Jurkat, Clone E6-1 (cell line): ENCODE data around the gene ERV3-1. TPM values are rescaled to one million over a fixed set of nuclear protein-coding genes. Genes with fewer than 3 reads are reported as not detected.
A peak's percentile ranks its signal among the peaks of the same experiment; 100 is the strongest.
"Not testable (repeated sequence)": the region's sequence is repeated elsewhere in the genome, so short reads cannot be mapped to it uniquely, and the experiment has no call there.

Experiments used
- DNase-seq: peaks from one replicate; pipeline ENCODE4 v3.0.0-alpha.2; 2011; ENCODE audit warnings: low read depth, low spot score
- H3K4me3 ChIP-seq: 2 replicates; pipeline ENCODE4 v1.5.1; 2011; ENCODE audit warnings: mild to moderate bottlenecking, low read length, control low read depth, moderate library complexity
- polyA plus RNA-seq: library from polyadenylated mRNA; unstranded; fragments of >200 nt; gene quantifications from one replicate; pipeline ENCODE4 v1.2.1, GENCODE V29; 2012; ENCODE audit warnings: missing spikeins; ENCODE audit not compliant: insufficient read length, insufficient read depth

The ERV3-1 gene, protein sequence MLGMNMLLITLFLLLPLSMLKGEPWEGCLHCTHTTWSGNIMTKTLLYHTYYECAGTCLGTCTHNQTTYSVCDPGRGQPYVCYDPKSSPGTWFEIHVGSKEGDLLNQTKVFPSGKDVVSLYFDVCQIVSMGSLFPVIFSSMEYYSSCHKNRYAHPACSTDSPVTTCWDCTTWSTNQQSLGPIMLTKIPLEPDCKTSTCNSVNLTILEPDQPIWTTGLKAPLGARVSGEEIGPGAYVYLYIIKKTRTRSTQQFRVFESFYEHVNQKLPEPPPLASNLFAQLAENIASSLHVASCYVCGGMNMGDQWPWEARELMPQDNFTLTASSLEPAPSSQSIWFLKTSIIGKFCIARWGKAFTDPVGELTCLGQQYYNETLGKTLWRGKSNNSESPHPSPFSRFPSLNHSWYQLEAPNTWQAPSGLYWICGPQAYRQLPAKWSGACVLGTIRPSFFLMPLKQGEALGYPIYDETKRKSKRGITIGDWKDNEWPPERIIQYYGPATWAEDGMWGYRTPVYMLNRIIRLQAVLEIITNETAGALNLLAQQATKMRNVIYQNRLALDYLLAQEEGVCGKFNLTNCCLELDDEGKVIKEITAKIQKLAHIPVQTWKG
- polyA plus RNA-seq: 7.2 TPM

GRCh38 chr7:65006094-65006992, at the start of gene ERV3-1:
Gene ERV3-1, minus strand, starts transcription at chr7:65006687. Its CDS starts 13,661 bp downstream, at chr7:64993026.
- peak; percentile 98 for DNase-seq
- H3K4me3 ChIP-seq: peak within 1 kb of the TSS; percentile 85

- H3K4me3 ChIP-seq, DNase-seq: not testable (repeated sequence)
These were observed 49.3 kb upstream of the ERV3-1 start for GRCh38 chr7:65055786-65056185.

DNA sequence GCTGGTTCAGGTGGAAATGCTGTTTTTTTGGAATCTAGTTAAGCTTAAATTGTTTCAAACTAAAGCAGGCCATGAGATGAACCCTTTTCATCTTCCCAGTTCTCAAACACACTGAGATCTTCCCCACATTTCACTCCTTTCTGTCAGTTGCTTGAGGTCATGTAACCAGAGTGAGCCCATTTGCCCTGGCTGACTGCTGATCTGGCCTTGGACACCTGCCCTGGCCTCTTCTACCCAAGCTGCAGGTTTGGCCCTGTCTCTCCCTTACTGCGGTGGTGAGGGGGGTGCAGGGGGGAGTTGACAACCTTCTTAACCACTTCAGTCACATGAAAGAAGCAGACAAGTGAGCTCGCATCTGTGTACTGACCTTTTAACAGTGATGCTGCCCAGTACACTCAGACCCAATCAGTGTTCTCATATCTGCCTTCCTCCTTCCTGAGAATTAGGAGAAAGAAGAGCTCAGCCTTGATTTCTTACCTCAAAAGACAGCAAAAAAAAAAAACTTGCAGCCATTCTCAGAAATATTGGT, 48.0 kb upstream of the ERV3-1 start:
- not testable (repeated sequence) for DNase-seq, H3K4me3 ChIP-seq

DNA sequence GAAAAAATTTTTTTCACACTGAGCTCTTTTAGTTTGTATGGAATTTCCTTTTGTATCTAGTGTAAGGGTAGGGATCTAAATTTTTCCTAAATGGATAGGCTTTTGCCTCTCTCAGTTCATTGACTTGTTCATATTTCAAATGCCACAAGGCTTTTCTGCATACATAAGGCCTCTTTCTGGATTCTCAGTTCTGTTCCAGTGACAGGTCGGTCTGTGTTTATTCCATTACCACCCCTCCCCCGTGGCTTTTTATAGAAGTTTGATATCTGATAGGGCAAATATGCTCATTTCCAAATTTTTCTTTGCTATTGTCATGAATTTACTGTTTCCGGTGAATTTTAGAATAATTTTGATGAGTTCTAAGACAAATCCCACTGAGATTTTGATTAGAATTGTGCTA, 45.2 kb upstream of the ERV3-1 start:
- H3K4me3 ChIP-seq, DNase-seq: not testable (repeated sequence)

- not testable (repeated sequence) for DNase-seq, H3K4me3 ChIP-seq
These were observed 44.7 kb upstream of the ERV3-1 start for GRCh38 chr7:65051139-65051538.

DNA sequence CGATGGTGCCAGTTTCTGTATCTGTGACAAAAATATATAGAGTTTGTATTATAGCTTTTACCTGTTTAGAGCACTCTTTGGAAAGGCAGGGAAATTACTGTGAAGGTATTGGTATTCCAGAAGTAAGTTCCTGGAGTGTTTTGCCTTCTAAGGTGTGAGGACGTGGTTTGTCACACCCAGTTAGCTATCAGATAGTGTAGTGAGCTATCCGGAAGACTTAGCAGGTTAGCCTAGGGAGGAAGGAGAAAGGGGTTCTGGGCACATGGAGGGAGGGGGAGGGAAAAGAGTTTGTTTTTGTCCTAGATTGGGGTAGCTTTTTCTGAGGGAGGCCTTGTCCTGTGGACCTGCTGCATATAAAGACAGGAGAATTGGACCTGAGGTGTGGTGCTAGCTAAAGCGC, 39.8 kb upstream of the ERV3-1 start:
- not testable (repeated sequence) for DNase-seq, H3K4me3 ChIP-seq

DNA sequence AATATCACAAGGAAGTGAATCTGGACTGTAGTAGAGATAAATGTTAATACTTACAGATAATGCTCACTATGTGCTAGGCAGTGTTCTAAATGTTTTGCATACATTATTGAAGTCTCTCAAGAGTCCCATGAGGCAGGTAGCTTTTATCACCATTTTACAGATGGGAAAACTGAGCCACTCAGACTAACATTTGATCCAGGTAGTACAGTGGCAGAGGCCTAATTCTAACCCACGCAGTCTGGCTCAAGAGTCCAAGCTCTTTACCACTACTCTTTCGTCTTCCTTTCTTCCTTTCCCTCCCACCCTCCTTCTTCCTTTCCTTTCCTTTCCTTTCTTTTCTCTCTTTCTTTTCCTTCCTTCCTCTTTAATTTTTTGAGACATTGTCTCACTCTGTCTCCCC, 39.1 kb upstream of the ERV3-1 start:
- not testable (repeated sequence) for H3K4me3 ChIP-seq, DNase-seq

DNA sequence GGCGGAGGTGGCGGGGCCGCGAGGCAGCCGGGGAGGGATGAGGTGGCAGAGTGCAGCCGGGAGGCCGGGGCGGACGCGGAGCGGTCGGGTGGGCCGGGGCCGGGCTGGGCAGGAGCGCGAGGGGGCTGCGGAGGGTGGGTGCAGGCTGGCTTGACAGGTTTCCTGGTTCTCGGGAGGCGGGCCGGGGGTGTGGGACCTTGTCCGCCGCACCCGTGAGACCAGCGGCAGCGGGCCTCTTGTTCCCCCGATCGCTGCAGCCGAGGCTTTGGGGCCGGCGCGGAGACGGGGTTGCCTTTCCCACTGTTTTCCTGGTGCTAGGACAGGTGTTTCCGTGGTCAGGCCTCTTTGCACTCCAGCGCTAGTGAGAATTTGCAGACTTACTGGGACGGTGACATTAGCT, 32.3 kb upstream of the ERV3-1 start:
- H3K4me3 ChIP-seq: peak overlapping the region; percentile 72
- peak; percentile 8 for DNase-seq

DNA sequence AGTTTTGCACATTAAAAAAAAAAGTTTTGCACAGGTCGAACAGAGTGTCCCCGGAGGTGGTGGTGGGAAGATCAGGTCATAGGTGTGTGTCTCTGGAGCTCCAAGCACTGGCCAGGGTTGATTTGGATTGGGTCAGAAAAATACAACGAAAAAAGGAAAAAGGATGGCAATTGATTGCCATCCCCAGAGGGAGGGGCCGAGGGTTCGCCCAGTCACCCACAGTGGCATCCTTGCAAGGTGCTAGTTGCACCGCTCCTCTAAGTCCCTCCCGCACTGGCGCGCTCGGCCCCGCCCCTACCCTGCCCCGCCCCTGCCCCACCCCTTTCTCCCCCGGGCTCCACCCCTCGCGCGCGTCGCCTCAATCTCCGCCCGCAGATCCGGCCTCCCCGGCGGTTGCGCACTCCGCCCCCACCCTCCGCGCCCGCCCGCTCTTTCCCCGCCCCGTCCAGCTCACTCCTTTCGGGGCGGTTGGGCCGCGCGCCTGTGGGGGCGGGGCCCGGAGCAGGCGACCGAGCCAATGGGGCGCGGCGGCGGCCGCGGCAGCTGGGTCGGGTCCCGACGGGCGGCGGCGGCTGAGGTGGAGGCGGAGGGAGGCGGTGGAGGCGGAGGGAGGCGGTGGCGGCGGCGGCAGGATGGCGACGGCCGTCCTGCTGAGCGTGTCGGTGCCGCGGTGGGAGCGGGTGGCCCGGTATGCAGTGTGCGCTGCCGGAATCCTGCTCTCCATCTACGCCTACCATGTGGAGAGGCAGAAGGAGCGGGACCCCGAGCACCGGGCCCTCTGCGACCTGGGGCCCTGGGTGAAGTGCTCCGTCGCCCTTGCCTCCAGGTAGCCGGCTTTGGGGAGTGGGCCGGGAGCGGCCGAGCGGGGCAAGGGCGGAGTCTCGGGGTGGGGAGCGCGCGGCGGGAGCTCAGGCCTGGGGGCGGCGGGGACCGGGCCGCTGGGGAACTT, 31.5 kb upstream of the ERV3-1 start:
- H3K4me3 ChIP-seq: peak overlapping the region; percentile 72
- DNase-seq: peak; percentile 81

GRCh38 chr7:65036526-65036925, 30.0 kb upstream of the ERV3-1 start:
- H3K4me3 ChIP-seq, DNase-seq: not testable (repeated sequence)

GRCh38 chr7:65035469-65035868, 29.0 kb upstream of the ERV3-1 start:
- DNase-seq, H3K4me3 ChIP-seq: not testable (repeated sequence)

GRCh38 chr7:65034120-65034782, 27.8 kb upstream of the ERV3-1 start:
- not testable (repeated sequence) for DNase-seq, H3K4me3 ChIP-seq

GRCh38 chr7:65033391-65033790, 26.9 kb upstream of the ERV3-1 start:
- H3K4me3 ChIP-seq, DNase-seq: not testable (repeated sequence)

GRCh38 chr7:65025023-65025422, 18.5 kb upstream of the ERV3-1 start:
- not testable (repeated sequence) for H3K4me3 ChIP-seq, DNase-seq

DNA sequence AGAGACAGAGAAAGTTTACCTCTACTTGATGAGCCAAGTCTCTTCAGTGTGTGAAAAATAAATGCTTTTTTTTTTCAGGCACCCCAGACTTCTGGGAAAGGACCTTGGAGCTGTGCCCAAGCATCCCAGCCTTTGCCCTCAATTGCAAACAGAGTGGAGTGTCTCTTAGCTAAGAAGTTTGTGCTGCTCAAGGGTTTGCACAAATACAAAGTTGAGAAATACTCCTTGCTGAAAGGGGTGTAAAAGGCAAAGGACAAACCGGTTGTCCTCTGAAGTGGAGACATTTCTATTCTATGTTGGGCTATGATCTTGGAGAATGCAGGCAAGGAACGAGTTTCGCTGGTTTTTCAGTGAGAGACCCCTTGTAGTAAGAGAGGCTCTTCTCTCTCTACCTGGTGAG, 14.5 kb upstream of the ERV3-1 start:
- not testable (repeated sequence) for DNase-seq

DNA sequence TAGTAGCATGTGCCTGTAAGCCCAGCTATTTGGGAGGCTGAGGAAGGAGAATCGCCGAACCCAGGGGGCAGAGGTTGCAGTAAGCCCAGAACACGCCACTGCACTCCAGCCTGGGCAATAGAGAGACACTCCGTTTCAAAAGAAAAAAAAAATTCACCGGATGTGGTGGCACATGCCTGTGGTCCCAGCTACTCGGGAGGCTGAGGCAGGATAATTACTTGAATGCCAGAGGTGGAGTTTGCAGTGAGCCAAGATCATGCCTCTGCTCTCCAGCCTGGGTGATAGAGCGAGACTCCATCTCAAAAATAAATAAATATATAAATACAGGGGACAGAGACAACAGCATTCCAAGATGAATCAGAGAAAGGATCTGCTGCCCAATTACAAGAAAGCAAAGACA, 3.4 kb upstream of the ERV3-1 start:
- not testable (repeated sequence) for DNase-seq, H3K4me3 ChIP-seq

More for the DNA sequence above, 14.5 kb upstream of the ERV3-1 start:
- not testable (repeated sequence) for H3K4me3 ChIP-seq

GRCh38 chr7:65009394-65009793, 2.9 kb upstream of the ERV3-1 start:
- not testable (repeated sequence) for H3K4me3 ChIP-seq, DNase-seq

- peak overlapping the region; percentile 85 for H3K4me3 ChIP-seq
These were observed 549 bp upstream of the ERV3-1 start for GRCh38 chr7:65007036-65007435.

More at GRCh38 chr7:65007036-65007435, 549 bp upstream of the ERV3-1 start:
- DNase-seq: not testable (repeated sequence)
